OCI-LY1 (cell line): ENCODE results near the gene AFF2.

Experiments used
- H2AFZ ChIP-seq: fragments of 200-600 bp; sonication (generic), shearing (Covaris generic); 2 replicates; pipeline ENCODE4 v1.6.0; 2014; ENCODE audit warnings: antibody characterized with exemption, mild to moderate bottlenecking, low read length
- H3F3A ChIP-seq: fragments of 200-600 bp; sonication (generic), shearing (Covaris generic); 2 replicates; pipeline ENCODE4 v1.6.0; 2014; ENCODE audit warnings: mild to moderate bottlenecking, antibody characterized with exemption, low read length, moderate library complexity; ENCODE audit not compliant: insufficient read depth
- H3K27ac ChIP-seq: fragments of 200-600 bp; sonication (generic); 2 replicates; pipeline ENCODE4 v1.5.1; 2014; ENCODE audit warnings: low read length, mixed run types, mild to moderate bottlenecking, low read depth; ENCODE audit not compliant: poor library complexity, severe bottlenecking
- H3K27me3 ChIP-seq: fragments of 200-600 bp; sonication (generic); 2 replicates; pipeline ENCODE4 v1.6.0; 2014; ENCODE audit warnings: antibody characterized with exemption, mild to moderate bottlenecking, low read length, moderate library complexity; ENCODE audit not compliant: insufficient read depth
- H3K36me3 ChIP-seq: fragments of 200-600 bp; sonication (generic); 2 replicates; pipeline ENCODE4 v1.6.1; 2014; ENCODE audit warnings: mild to moderate bottlenecking, antibody characterized with exemption, low read length, moderate library complexity, mixed read lengths; ENCODE audit not compliant: insufficient read depth
- H3K4me1 ChIP-seq: fragments of 200-600 bp; sonication (generic); 2 replicates; pipeline ENCODE4 v1.5.1; 2014; ENCODE audit warnings: mild to moderate bottlenecking, low read length, moderate library complexity; ENCODE audit not compliant: insufficient read depth, severe bottlenecking
- H3K4me2 ChIP-seq: fragments of 200-600 bp; sonication (generic), shearing (Covaris generic); 2 replicates; pipeline ENCODE4 v1.6.1; 2014; ENCODE audit warnings: low read length
- H3K4me3 ChIP-seq: fragments of 200-600 bp; sonication (generic); 2 replicates; pipeline ENCODE4 v1.5.1; 2014; ENCODE audit warnings: low read length, low read depth, mild to moderate bottlenecking, mixed read lengths; ENCODE audit not compliant: poor library complexity, severe bottlenecking
- H3K79me2 ChIP-seq: fragments of 200-600 bp; shearing (Covaris generic); 2 replicates; pipeline ENCODE4 v1.6.1; 2016; ENCODE audit warnings: mixed run types, low read length, mixed read lengths; ENCODE audit not compliant: insufficient read depth
- H3K9ac ChIP-seq: fragments of 200-600 bp; sonication (generic), shearing (Covaris generic); 2 replicates; pipeline ENCODE4 v1.6.1; 2014; ENCODE audit warnings: mild to moderate bottlenecking, low read length, mixed read lengths
- H3K9me2 ChIP-seq: fragments of 200-600 bp; sonication (generic), shearing (Covaris generic); 2 replicates; pipeline ENCODE4 v1.6.1; 2014; ENCODE audit warnings: low read depth, mild to moderate bottlenecking, low read length, mixed read lengths
- H3K9me3 ChIP-seq: fragments of 200-600 bp; shearing (Covaris generic); 2 replicates; pipeline ENCODE4 v1.6.1; 2014; ENCODE audit warnings: low read length, mixed read lengths
- H4K20me1 ChIP-seq: fragments of 200-600 bp; sonication (generic), shearing (Covaris generic); 2 replicates; pipeline ENCODE4 v1.6.0; 2016; ENCODE audit warnings: mild to moderate bottlenecking, low read length; ENCODE audit not compliant: insufficient read depth
- EZH2 ChIP-seq: fragments of 200-600 bp; sonication (generic), shearing (Covaris generic); IDR thresholded peaks from 2 replicates; pipeline ENCODE4 v1.8.0; 2017; ENCODE audit warnings: borderline replicate concordance, mixed run types, mild to moderate bottlenecking, antibody characterized with exemption, low read length, moderate library complexity, mixed read lengths
- TF ChIP-seq, protein P1 (sequence below): fragments of 200-600 bp; sonication (generic), shearing (Covaris generic); IDR thresholded peaks from 2 replicates; pipeline ENCODE4 v1.5.1; 2017; ENCODE audit warnings: mild to moderate bottlenecking, antibody characterized with exemption, low read length, moderate library complexity, mixed read lengths

The AFF2 gene

GRCh38 chrX:148784137-148784536 is 283.7 kb downstream of the AFF2 start:
- no peak overlapping the region for H2AFZ ChIP-seq
- no peaks in the 10 kb centered on the region for H3K79me2 ChIP-seq
- TF ChIP-seq, protein P1, sequence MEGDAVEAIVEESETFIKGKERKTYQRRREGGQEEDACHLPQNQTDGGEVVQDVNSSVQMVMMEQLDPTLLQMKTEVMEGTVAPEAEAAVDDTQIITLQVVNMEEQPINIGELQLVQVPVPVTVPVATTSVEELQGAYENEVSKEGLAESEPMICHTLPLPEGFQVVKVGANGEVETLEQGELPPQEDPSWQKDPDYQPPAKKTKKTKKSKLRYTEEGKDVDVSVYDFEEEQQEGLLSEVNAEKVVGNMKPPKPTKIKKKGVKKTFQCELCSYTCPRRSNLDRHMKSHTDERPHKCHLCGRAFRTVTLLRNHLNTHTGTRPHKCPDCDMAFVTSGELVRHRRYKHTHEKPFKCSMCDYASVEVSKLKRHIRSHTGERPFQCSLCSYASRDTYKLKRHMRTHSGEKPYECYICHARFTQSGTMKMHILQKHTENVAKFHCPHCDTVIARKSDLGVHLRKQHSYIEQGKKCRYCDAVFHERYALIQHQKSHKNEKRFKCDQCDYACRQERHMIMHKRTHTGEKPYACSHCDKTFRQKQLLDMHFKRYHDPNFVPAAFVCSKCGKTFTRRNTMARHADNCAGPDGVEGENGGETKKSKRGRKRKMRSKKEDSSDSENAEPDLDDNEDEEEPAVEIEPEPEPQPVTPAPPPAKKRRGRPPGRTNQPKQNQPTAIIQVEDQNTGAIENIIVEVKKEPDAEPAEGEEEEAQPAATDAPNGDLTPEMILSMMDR: no peak
- no peak for TF ChIP-seq EZH2
- H3K36me3 ChIP-seq: no peaks in the 10 kb centered on the region
- H3K4me2 ChIP-seq: peak overlapping the region; percentile 71
- peak overlapping the region; percentile 53 for H3K4me3 ChIP-seq
- H3K9me3 ChIP-seq: no peaks in the 10 kb centered on the region
- H3K9me2 ChIP-seq: no peaks in the 10 kb centered on the region
- H3F3A ChIP-seq: no peaks in the 10 kb centered on the region
- peak overlapping the region; percentile 62; the same call in 1 of the 2 replicates for H3K9ac ChIP-seq
- no peaks in the 10 kb centered on the region for H4K20me1 ChIP-seq
- H3K27ac ChIP-seq: peak overlapping the region; percentile 92
- peaks cover 59% of the 10 kb centered on the region for H3K4me1 ChIP-seq
- H3K27me3 ChIP-seq: no peaks in the 10 kb centered on the region

DNA sequence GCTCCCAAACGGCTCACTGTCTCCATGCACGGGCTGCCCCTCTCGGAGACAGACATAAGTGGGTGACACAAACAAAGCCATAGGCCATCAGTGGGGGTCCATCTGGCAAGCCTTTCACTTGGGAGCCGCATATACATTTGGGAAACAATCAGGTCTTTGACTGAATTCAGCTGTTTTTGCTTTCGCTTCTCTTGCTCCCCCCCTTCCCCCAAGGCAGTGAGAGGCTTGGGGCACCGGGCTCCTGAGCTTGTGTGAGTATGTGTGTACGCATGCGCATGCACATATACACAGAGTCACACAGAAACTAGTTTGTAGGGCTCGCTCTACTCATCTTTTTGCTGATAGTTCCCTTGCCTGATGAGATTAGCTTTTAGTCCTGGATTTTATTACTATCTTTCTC is 284.4 kb downstream of the AFF2 start:
- Histone ChIP-seq H3K27me3 (no peaks in the 10 kb centered on the region), H3K9ac (peak overlapping the region; percentile 62; the same call in 1 of the 2 replicates), H2AFZ (no peak overlapping the region), H3K79me2 (no peaks in the 10 kb centered on the region), H3F3A (no peaks in the 10 kb centered on the region), H3K4me1 (peaks cover 59% of the 10 kb centered on the region), H3K9me3 (no peaks in the 10 kb centered on the region), H3K4me2 (peak overlapping the region; percentile 71), H3K9me2 (no peaks in the 10 kb centered on the region), H4K20me1 (no peaks in the 10 kb centered on the region), H3K27ac (peak overlapping the region; percentile 92), H3K4me3 (peak overlapping the region; percentile 53), H3K36me3 (no peaks in the 10 kb centered on the region)
- no peak for TF ChIP-seq EZH2
- TF ChIP-seq, protein P1: no peak

- H3K79me2 ChIP-seq: no peaks in the 10 kb centered on the region
- TF ChIP-seq, protein P1: no peak
- no peak for TF ChIP-seq EZH2
- no peaks in the 10 kb centered on the region for H4K20me1 ChIP-seq
- peak overlapping the region; percentile 71 for H3K4me2 ChIP-seq
- H3K9me3 ChIP-seq: no peaks in the 10 kb centered on the region
- no peaks in the 10 kb centered on the region for H3K36me3 ChIP-seq
- no peaks in the 10 kb centered on the region for H3K27me3 ChIP-seq
- H3K27ac ChIP-seq: peak overlapping the region; percentile 92
- H3F3A ChIP-seq: no peaks in the 10 kb centered on the region
- no peaks in the 10 kb centered on the region for H3K9me2 ChIP-seq
- peaks cover 59% of the 10 kb centered on the region for H3K4me1 ChIP-seq
- no peak overlapping the region for H2AFZ ChIP-seq
- peak overlapping the region; percentile 53 for H3K4me3 ChIP-seq
- H3K9ac ChIP-seq: peak overlapping the region; percentile 62; the same call in 1 of the 2 replicates
These were observed 284.8 kb downstream of the AFF2 start for GRCh38 chrX:148785256-148785655.
